Activated B cell treated with CpG ODN at 0.5 μM for 24 hours (primary cell): ENCODE results near the gene NCK2. TPM values are rescaled to one million over a fixed set of nuclear protein-coding genes. Genes with fewer than 3 reads are reported as not detected.

Experiments used
- ATAC-seq: fragments of 200-7000 bp; cut with Tn5 transposase; one replicate; pipeline ENCODE4 v1.10.0; 2021; ENCODE audit warnings: low read depth, mild to moderate bottlenecking, moderate library complexity
- CTCF ChIA-PET: fragments of 350-600 bp; sonication (Branson Sonifier 250); formaldehyde crosslinking; loops from one replicate; lab custom pipeline; 2021; ENCODE audit warnings: antibody characterized with exemption; lab: Charles Lee
- POLR2A ChIA-PET: fragments of 350-600 bp; sonication (Branson Sonifier 250); formaldehyde crosslinking; loops from one replicate; lab custom pipeline; 2021; ENCODE audit warnings: antibody characterized with exemption; lab: Charles Lee
- DNase-seq: peaks from one replicate; pipeline ENCODE4 v3.0.0; 2022
- H3K27ac Mint-ChIP-seq: one replicate; pipeline ENCODE4 v1.8.0; 2020; ENCODE audit warnings: mixed read lengths
- H3K27me3 Mint-ChIP-seq: one replicate; pipeline ENCODE4 v1.8.0; 2021; ENCODE audit warnings: mixed read lengths
- H3K36me3 Mint-ChIP-seq: one replicate; pipeline ENCODE4 v1.8.0; 2021; ENCODE audit warnings: low read depth, mixed read lengths
- H3K4me1 Mint-ChIP-seq: one replicate; pipeline ENCODE4 v1.8.0; 2021; ENCODE audit warnings: mixed read lengths
- H3K4me3 Mint-ChIP-seq: one replicate; pipeline ENCODE4 v1.8.0; 2020; ENCODE audit warnings: mild to moderate bottlenecking, mixed read lengths
- H3K9me3 Mint-ChIP-seq: one replicate; pipeline ENCODE4 v1.8.0; 2020; ENCODE audit warnings: mixed read lengths
- intact Hi-C: fragments of 100-400 bp; cut with micrococcal nuclease; formaldehyde crosslinking; loops from one replicate; pipeline ENCODE4 v1.15.1; 2024
- total RNA-seq: library from RNA; stranded (reverse); gene quantifications from 2 replicates; pipeline ENCODE4 v1.2.3, GENCODE V29; 2022
- TF ChIP-seq, protein P1 (sequence below): fragments of 200-600 bp; IDR thresholded peaks from one replicate; pipeline ENCODE4 v1.8.0; 2022; ENCODE audit warnings: antibody characterized with exemption, mild to moderate bottlenecking

NCK2 gene
- total RNA-seq, 1 donor from 2014 or later: 53.4 TPM

DNA sequence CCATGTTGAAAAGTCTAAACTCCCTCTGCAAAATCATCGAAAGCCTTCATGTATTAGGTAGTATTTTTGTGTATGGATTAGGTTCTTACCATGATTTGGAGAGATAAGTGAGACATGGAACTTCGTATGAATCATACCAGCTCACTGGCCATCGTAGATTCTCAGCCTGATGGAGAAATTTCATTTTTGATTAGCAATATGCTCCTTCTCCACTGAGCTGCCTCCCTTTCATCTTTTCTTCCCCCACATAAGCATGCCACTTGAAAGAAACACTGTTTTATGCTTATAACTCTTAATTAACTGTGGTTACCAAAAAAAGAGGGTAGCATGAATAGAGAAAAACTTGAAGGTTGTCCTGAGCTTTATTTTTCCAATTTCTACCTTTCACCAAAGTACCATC lies 111.9 kb downstream of the NCK2 start:
- ChIA-PET CTCF (no interaction called here), POLR2A (interaction anchor here (0.6 kb wide), 1 partner anchor 254 kb away, joined by 3 read pairs; no protein-coding TSS in a partner anchor)
- peaks cover 77% of the 10 kb centered on the region for H3K4me1 Mint-ChIP-seq
- DNase-seq (no peak), ATAC-seq (no peak)
- H3K27ac Mint-ChIP-seq: peak overlapping the region; percentile 82
- no peak overlapping the region for H3K4me3 Mint-ChIP-seq
- H3K27me3 Mint-ChIP-seq: no peaks in the 10 kb centered on the region
- no peaks in the 10 kb centered on the region for H3K9me3 Mint-ChIP-seq
- intact Hi-C loops: no loop called here
- TF ChIP-seq, protein P1, sequence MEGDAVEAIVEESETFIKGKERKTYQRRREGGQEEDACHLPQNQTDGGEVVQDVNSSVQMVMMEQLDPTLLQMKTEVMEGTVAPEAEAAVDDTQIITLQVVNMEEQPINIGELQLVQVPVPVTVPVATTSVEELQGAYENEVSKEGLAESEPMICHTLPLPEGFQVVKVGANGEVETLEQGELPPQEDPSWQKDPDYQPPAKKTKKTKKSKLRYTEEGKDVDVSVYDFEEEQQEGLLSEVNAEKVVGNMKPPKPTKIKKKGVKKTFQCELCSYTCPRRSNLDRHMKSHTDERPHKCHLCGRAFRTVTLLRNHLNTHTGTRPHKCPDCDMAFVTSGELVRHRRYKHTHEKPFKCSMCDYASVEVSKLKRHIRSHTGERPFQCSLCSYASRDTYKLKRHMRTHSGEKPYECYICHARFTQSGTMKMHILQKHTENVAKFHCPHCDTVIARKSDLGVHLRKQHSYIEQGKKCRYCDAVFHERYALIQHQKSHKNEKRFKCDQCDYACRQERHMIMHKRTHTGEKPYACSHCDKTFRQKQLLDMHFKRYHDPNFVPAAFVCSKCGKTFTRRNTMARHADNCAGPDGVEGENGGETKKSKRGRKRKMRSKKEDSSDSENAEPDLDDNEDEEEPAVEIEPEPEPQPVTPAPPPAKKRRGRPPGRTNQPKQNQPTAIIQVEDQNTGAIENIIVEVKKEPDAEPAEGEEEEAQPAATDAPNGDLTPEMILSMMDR: no peak
- H3K36me3 Mint-ChIP-seq: peaks cover 63% of the 10 kb centered on the region

DNA sequence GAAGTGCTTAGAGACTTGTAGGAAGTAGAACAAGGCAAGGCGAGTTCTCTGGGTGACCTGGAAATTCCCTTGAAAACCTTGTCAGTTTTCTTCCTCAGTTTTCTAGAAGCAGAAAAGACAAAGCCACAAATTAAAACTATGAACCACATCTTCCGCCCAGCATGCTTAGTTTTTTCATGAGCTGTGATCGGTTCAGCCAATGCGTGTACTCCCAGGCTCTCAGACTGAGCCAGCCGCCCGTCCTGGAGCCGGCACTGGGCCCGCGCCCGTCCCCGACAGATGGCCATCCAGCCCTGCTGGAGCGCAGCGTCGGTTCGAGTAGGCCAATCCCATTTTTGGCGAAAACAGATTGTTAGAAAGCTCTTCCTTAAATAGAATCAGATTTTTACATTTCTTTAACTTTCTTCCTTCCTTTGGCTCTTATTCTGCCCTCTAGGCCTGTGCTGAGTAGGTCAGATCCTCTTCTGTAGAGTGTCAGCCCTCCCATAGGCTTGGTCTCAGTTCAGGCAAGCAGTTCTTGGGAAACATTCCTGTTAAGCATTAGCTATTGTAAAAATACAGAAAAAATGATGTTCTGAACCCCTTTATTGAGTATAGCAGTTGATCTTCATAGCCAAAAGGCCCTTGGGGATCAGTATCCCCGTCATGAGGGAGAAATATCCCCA lies 112.5 kb downstream of the NCK2 start:
- peaks cover 73% of the 10 kb centered on the region for H3K4me1 Mint-ChIP-seq
- peaks cover 66% of the 10 kb centered on the region for H3K36me3 Mint-ChIP-seq
- ChIA-PET CTCF (no interaction called here), POLR2A (no interaction called here)
- TF ChIP-seq, protein P1: no peak
- intact Hi-C loops: no loop called here
- no peak overlapping the region for H3K4me3 Mint-ChIP-seq
- H3K9me3 Mint-ChIP-seq: no peaks in the 10 kb centered on the region
- DNase-seq: no peak
- no peak for ATAC-seq
- H3K27ac Mint-ChIP-seq: no peak overlapping the region
- H3K27me3 Mint-ChIP-seq: no peaks in the 10 kb centered on the region

DNA sequence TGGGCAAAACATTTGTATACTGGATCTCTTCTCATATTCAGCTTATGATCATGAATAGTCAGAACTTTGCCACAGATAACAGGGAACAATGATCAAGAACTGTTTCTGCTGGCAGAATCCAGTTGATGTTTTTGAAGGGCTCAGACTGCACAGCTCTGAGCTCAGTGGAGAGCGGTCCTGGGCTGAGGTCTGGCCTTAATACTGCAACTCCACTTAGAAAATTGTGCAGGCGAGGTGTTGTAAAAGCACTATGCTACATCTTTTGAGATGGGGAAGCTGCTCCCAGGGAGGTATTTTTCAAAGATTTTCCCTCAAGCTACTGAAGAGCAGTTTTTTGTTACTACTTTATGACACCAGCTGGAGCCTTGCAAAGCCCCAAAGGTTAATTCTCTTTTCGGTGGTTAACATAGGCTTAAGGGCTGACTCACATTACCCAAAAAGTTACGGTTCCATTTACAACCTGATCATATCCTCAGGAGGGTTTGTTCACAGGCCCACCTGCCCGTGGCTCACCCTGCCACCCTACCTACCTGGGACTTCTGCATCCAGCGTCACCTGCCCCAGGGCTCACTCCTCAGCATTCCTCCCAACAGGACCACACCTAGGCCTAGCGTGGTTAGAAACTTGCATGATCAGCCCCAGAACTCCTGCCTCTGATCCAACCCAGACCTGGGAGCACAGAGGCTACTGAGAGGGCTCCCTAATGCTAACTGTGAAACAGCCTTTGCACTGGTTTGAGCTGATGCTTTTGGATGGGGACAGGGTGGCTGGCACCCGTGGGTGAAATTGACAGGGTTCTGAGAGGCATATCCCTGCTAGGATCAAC lies 114.4 kb downstream of the NCK2 start:
- TF ChIP-seq, protein P1: no peak
- DNase-seq (no peak), ATAC-seq (peak; percentile 77)
- no peaks in the 10 kb centered on the region for H3K9me3 Mint-ChIP-seq
- H3K4me3 Mint-ChIP-seq: no peak overlapping the region
- H3K27ac Mint-ChIP-seq: peak overlapping the region; percentile 47
- peaks cover 73% of the 10 kb centered on the region for H3K36me3 Mint-ChIP-seq
- H3K27me3 Mint-ChIP-seq: no peaks in the 10 kb centered on the region
- CTCF ChIA-PET: interaction anchor here (0.9 to 1.2 kb wide), 3 partner anchors 9 to 71 kb away, joined by 3 to 5 read pairs (median 3); no protein-coding TSS in a partner anchor
- peaks cover 75% of the 10 kb centered on the region for H3K4me1 Mint-ChIP-seq
- intact Hi-C loops: no loop called here
- POLR2A ChIA-PET: interaction anchor here (1.1 kb wide), 1 partner anchor 60 kb away, joined by 3 read pairs; no protein-coding TSS in a partner anchor

DNA sequence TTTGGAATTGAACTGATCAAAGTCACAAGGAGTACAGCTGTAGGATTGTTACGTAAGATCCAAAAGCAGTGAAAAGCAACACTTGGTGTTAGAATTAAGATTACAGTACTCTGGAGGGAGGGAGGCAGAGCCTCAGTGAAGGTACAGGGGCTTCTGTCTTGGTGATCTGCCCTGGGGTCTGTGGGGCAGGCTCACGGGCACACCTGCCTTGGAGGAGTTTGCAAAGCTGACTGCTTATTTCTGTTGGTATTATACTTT lies 114.9 kb downstream of the NCK2 start:
- peak overlapping the region; percentile 47 for H3K27ac Mint-ChIP-seq
- intact Hi-C loops: no loop called here
- TF ChIP-seq, protein P1: no peak
- ATAC-seq (no peak), DNase-seq (no peak)
- H3K4me1 Mint-ChIP-seq: peaks cover 80% of the 10 kb centered on the region
- no peak overlapping the region for H3K4me3 Mint-ChIP-seq
- no peaks in the 10 kb centered on the region for H3K9me3 Mint-ChIP-seq
- POLR2A ChIA-PET: interaction anchor here (1.1 kb wide), 1 partner anchor 61 kb away, joined by 3 read pairs; no protein-coding TSS in a partner anchor
- H3K27me3 Mint-ChIP-seq: no peaks in the 10 kb centered on the region
- H3K36me3 Mint-ChIP-seq: peaks cover 77% of the 10 kb centered on the region
- CTCF ChIA-PET: interaction anchor here (1.1 kb wide), 1 partner anchor 72 kb away, joined by 3 read pairs; no protein-coding TSS in a partner anchor

DNA sequence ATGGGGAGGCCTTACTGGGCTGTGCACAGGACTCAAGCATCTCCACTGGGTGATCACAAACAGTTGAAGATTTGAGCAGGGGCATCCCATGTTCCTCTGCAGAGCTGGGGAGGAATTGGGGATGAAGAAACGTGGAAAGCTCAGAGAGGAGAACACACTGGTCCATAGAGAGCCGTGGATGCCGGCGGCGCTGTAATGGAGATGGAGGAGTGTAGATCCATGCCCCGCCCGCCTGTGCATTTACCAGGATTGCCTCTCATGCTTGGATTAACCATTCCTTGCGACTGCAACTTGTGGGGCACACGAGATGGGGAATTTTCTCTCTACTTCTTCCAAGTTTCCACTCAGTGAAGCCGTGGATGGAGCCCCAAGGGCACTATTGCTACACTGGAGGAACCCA lies 115.9 kb downstream of the NCK2 start:
- peaks cover 77% of the 10 kb centered on the region for H3K36me3 Mint-ChIP-seq
- TF ChIP-seq, protein P1: no peak
- H3K4me1 Mint-ChIP-seq: peaks cover 83% of the 10 kb centered on the region
- POLR2A ChIA-PET: interaction anchor here (0.6 kb wide), 1 partner anchor 234 kb away, joined by 3 read pairs; no protein-coding TSS in a partner anchor
- intact Hi-C loops: no loop called here
- peak overlapping the region; percentile 47 for H3K27ac Mint-ChIP-seq
- H3K4me3 Mint-ChIP-seq: no peak overlapping the region
- ATAC-seq: no peak
- no peaks in the 10 kb centered on the region for H3K9me3 Mint-ChIP-seq
- H3K27me3 Mint-ChIP-seq: no peaks in the 10 kb centered on the region
- no peak for DNase-seq
- CTCF ChIA-PET: no interaction called here
